SK-N-SH (cell line): Measurements from ENCODE around the gene KCTD14. TPM values are rescaled to one million over a fixed set of nuclear protein-coding genes. Genes with fewer than 3 reads are reported as not detected.
"Not testable (repeated sequence)": the region's sequence is repeated elsewhere in the genome, so short reads cannot be mapped to it uniquely, and the experiment has no call there.

Source experiments
- CTCF ChIA-PET: fragments of 300-600, 350-600 bp; formaldehyde crosslinking; extraction: SDS; loops from one replicate; lab custom pipeline; 2021; lab: Yijun Ruan, JAX
- POLR2A ChIA-PET: fragments of 350-600 bp; sonication (Branson Sonifier 250); formaldehyde crosslinking; extraction: SDS; loops from one replicate; lab custom pipeline; 2020; ENCODE audit warnings: antibody characterized with exemption, inconsistent platforms; lab: Yijun Ruan, JAX
- DNase-seq: peaks from one replicate; pipeline ENCODE4 v3.0.0; 2012
- H2AFZ ChIP-seq: fragments of 200-600 bp; sonication (generic); 2 replicates; pipeline ENCODE4 v1.8.1; 2016; ENCODE audit warnings: antibody characterized with exemption, mild to moderate bottlenecking, low read depth
- H3F3A ChIP-seq: fragments of 200-600 bp; sonication (generic); replicated peaks from 2 replicates; pipeline ENCODE3; 2016; ENCODE audit warnings: antibody characterized with exemption, mild to moderate bottlenecking; ENCODE audit not compliant: insufficient read depth
- H3K27ac ChIP-seq, 2 experiments: fragments of 200-500 bp in 1 of 2; fragments of 200-600 bp in 1 of 2; sonication (Bioruptor generic) in 1 of 2; sonication (generic), shearing (Covaris generic) in 1 of 2; 2 replicates each; pipeline versions ENCODE4 v1.5.1 to v1.6.1; 2014 to 2016; ENCODE audit warnings: low read depth in 2 of 2, inconsistent platforms in 1 of 2, low read length in 1 of 2, mild to moderate bottlenecking in 1 of 2, mixed read lengths in 1 of 2
- H3K27me3 ChIP-seq: fragments of 200-600 bp; sonication (generic), shearing (Covaris generic); 2 replicates; pipeline ENCODE4 v1.6.1; 2016; ENCODE audit warnings: mixed run types; ENCODE audit not compliant: insufficient read depth
- H3K36me3 ChIP-seq, 2 experiments: fragments of 200-500 bp in 1 of 2; fragments of 200-600 bp in 1 of 2; sonication (Bioruptor generic) in 1 of 2; sonication (generic) in 1 of 2; replicated peaks in 1 of 2; 2 replicates each; pipeline versions ENCODE3 to v1.5.1; 2014 to 2016; ENCODE audit warnings: low read length in 1 of 2, mild to moderate bottlenecking in 1 of 2; ENCODE audit not compliant: insufficient read depth in 2 of 2, control insufficient read depth in 1 of 2
- H3K4me1 ChIP-seq, 2 experiments: fragments of 200-500 bp in 1 of 2; fragments of 200-600 bp in 1 of 2; sonication (Bioruptor generic) in 1 of 2; sonication (generic), shearing (Covaris generic) in 1 of 2; 2 replicates each; pipeline versions ENCODE4 v1.5.1 to v1.6.1; 2014 to 2016; ENCODE audit warnings: low read depth in 1 of 2, low read length in 1 of 2, mixed run types in 1 of 2; ENCODE audit not compliant: insufficient read depth in 2 of 2, control insufficient read depth in 1 of 2
- H3K4me2 ChIP-seq: fragments of 200-600 bp; sonication (generic), shearing (Covaris generic); 2 replicates; pipeline ENCODE4 v1.6.1; 2017; ENCODE audit warnings: mixed run types
- H3K4me3 ChIP-seq, 2 experiments: fragments of 200-500 bp in 1 of 2; fragments of 200-600 bp in 1 of 2; sonication (Bioruptor generic) in 1 of 2; sonication (generic), shearing (Covaris generic) in 1 of 2; 2 replicates each; pipeline versions ENCODE4 v1.5.1 to v1.8.1; 2014 to 2016; ENCODE audit warnings: low read depth in 2 of 2, inconsistent platforms in 1 of 2, low read length in 1 of 2, mild to moderate bottlenecking in 1 of 2, mixed read lengths in 1 of 2, moderate library complexity in 1 of 2
- H3K79me2 ChIP-seq: fragments of 200-600 bp; sonication (generic); 2 replicates; pipeline ENCODE4 v1.8.1; 2017; ENCODE audit warnings: mild to moderate bottlenecking; ENCODE audit not compliant: insufficient read depth
- H3K9ac ChIP-seq: fragments of 200-600 bp; sonication (generic); 2 replicates; pipeline ENCODE4 v1.6.1; 2017; ENCODE audit warnings: mixed run types
- H3K9me2 ChIP-seq: fragments of 200-600 bp; sonication (generic); 2 replicates; pipeline ENCODE4 v1.6.1; 2017; ENCODE audit warnings: mixed run types
- H3K9me3 ChIP-seq: fragments of 200-600 bp; sonication (generic); 2 replicates; pipeline ENCODE4 v1.6.1; 2017; ENCODE audit warnings: mixed run types, mild to moderate bottlenecking, moderate library complexity
- H4K20me1 ChIP-seq: fragments of 200-600 bp; sonication (generic); 2 replicates; pipeline ENCODE4 v1.6.1; 2017; ENCODE audit warnings: mild to moderate bottlenecking, mixed run types; ENCODE audit not compliant: insufficient read depth
- CTCF ChIP-seq: fragments of 200-600 bp; sonication (generic); IDR thresholded peaks from 2 replicates; pipeline ENCODE4 v1.6.1; 2017; ENCODE audit warnings: antibody characterized with exemption, mild to moderate bottlenecking, moderate library complexity
- ELF1 ChIP-seq: IDR thresholded peaks from 2 replicates; pipeline ENCODE4 v1.4.0; 2012
- EP300 ChIP-seq, 2 experiments: IDR thresholded peaks; 2 replicates each; pipeline versions ENCODE4 v1.4.0 to v1.6.1; 2012; ENCODE audit warnings: borderline replicate concordance in 1 of 2, low read depth in 1 of 2, low read length in 1 of 2
- FOXJ3 ChIP-seq: sonication (generic); formaldehyde crosslinking; IDR thresholded peaks from 2 replicates; pipeline ENCODE4 v1.5.1; 2020; ENCODE audit warnings: mild to moderate bottlenecking, missing genetic modification reagents
- MEF2A ChIP-seq: IDR thresholded peaks from 2 replicates; pipeline ENCODE4 v1.4.0; 2012; ENCODE audit warnings: low read depth, borderline replicate concordance
- MXI1 ChIP-seq: IDR thresholded peaks from 2 replicates; pipeline ENCODE4 v1.6.1; 2012; ENCODE audit warnings: mild to moderate bottlenecking, low read depth, low read length, improper control_type of control experiment
- POLR2AphosphoS5 ChIP-seq: IDR thresholded peaks from 2 replicates; pipeline ENCODE4 v1.6.1; 2012; ENCODE audit warnings: low read depth, low read length
- RAD21 ChIP-seq: IDR thresholded peaks from 2 replicates; pipeline ENCODE4 v1.6.1; 2012; ENCODE audit warnings: mild to moderate bottlenecking, low read length
- RFX5 ChIP-seq: IDR thresholded peaks from 2 replicates; pipeline ENCODE4 v1.6.1; 2012; ENCODE audit warnings: mild to moderate bottlenecking, improper control_type of control experiment, low read length
- SMC3 ChIP-seq: IDR thresholded peaks from 2 replicates; pipeline ENCODE4 v1.6.1; 2012; ENCODE audit warnings: low read depth, low read length, improper control_type of control experiment
- TEAD4 ChIP-seq: IDR thresholded peaks from 2 replicates; pipeline ENCODE4 v1.4.0; 2012; ENCODE audit warnings: mild to moderate bottlenecking, borderline replicate concordance; ENCODE audit not compliant: insufficient read depth
- whole genome bisulfite sequencing: methylation state at CpG from one replicate; pipeline ENCODE4 v1.1.6; 2017; ENCODE audit warnings: low lambda C conversion rate; 5-methylcytosine and 5-hydroxymethylcytosine counted together
- polyA plus RNA-seq, 3 experiments: library from polyadenylated mRNA; depleted of rRNA; stranded (reverse); fragments of >200 nt; gene quantifications; 2 replicates each; pipeline ENCODE4 v1.2.3, GENCODE V29; 2012

The KCTD14 gene
- polyA plus RNA-seq, 1 of the 3 experiments (the other 2 are of a cell fraction) = 0.25 TPM

- H2AFZ ChIP-seq = no peak overlapping the region
- H3K9ac ChIP-seq = no peak overlapping the region
- 88% methylated on average over 5 of the region's 5 CpGs for WGBS
- H3K9me2 ChIP-seq = no peaks in the 10 kb centered on the region
- H3K9me3 ChIP-seq = no peaks in the 10 kb centered on the region
- H3K4me1 ChIP-seq = peaks cover 11 to 14% of the 10 kb centered on the region in 2 experiments; a peak in 3 of 4 replicates
- H3K27ac ChIP-seq = no peak overlapping the region
- TF ChIP-seq ELF1 = no peak
- TF ChIP-seq RAD21 = no peak
- TF ChIP-seq MXI1 = no peak
- no peak for TF ChIP-seq CTCF
- no peak for TF ChIP-seq TEAD4
- no peak for TF ChIP-seq SMC3
- no peak for TF ChIP-seq RFX5
- TF ChIP-seq FOXJ3 (CRISPR knock-in tag) = no peak
- TF ChIP-seq EP300 (IDR thresholded peaks at IDR 0.05; ENCODE audit: borderline replicate concordance in 1 of 2, low read depth in 1 of 2, low read length in 1 of 2) = no peak
- no peak for TF ChIP-seq MEF2A
- TF ChIP-seq POLR2AphosphoS5 = no peak
- H3F3A ChIP-seq = peaks cover 6% of the 10 kb centered on the region
- POLR2A ChIA-PET = no interaction called here
- no peaks in the 10 kb centered on the region for H3K27me3 ChIP-seq
- CTCF ChIA-PET = interaction anchor here (0.9 to 2.4 kb wide), 2 partner anchors 10 to 55 kb away, joined by 3 to 9 read pairs; no protein-coding TSS in a partner anchor
- H3K79me2 ChIP-seq = peaks cover 38% of the 10 kb centered on the region
- DNase-seq = no peak
- H3K4me3 ChIP-seq = no peak overlapping the region
- peaks cover 18 to 30% of the 10 kb centered on the region in 2 experiments for H3K36me3 ChIP-seq
- no peak overlapping the region for H3K4me2 ChIP-seq
- no peaks in the 10 kb centered on the region for H4K20me1 ChIP-seq
These were observed 32.1 kb downstream of the KCTD14 start for GRCh38 chr11:77990981-77991380.

- Histone ChIP-seq H3K79me2 (peaks cover 35% of the 10 kb centered on the region), H3K36me3 (peaks cover 18 to 43% of the 10 kb centered on the region in 2 experiments)
- H3K4me3 ChIP-seq, H3K4me1 ChIP-seq, H3K27me3 ChIP-seq, POLR2A ChIA-PET, H3K9me3 ChIP-seq, H4K20me1 ChIP-seq, H2AFZ ChIP-seq, H3F3A ChIP-seq, H3K27ac ChIP-seq, DNase-seq, H3K9ac ChIP-seq, H3K9me2 ChIP-seq, H3K4me2 ChIP-seq: not testable (repeated sequence)
- CTCF ChIA-PET = interaction anchor here (1.7 kb wide), 1 partner anchor 59 kb away, joined by 4 read pairs; no protein-coding TSS in a partner anchor
- WGBS = 97% methylated on average over 8 of the region's 8 CpGs
These were observed 36.6 kb downstream of the KCTD14 start for GRCh38 chr11:77986456-77986855.
